Measurements from ENCODE around the gene ZSWIM4. TPM values are rescaled to one million over a fixed set of nuclear protein-coding genes. Genes with fewer than 3 reads are reported as not detected.

Gene ZSWIM4
- polyA plus RNA-seq, 2 of the 4 experiments (the other 2 are of a cell fraction), result 1.6 to 3.4 TPM

DNA sequence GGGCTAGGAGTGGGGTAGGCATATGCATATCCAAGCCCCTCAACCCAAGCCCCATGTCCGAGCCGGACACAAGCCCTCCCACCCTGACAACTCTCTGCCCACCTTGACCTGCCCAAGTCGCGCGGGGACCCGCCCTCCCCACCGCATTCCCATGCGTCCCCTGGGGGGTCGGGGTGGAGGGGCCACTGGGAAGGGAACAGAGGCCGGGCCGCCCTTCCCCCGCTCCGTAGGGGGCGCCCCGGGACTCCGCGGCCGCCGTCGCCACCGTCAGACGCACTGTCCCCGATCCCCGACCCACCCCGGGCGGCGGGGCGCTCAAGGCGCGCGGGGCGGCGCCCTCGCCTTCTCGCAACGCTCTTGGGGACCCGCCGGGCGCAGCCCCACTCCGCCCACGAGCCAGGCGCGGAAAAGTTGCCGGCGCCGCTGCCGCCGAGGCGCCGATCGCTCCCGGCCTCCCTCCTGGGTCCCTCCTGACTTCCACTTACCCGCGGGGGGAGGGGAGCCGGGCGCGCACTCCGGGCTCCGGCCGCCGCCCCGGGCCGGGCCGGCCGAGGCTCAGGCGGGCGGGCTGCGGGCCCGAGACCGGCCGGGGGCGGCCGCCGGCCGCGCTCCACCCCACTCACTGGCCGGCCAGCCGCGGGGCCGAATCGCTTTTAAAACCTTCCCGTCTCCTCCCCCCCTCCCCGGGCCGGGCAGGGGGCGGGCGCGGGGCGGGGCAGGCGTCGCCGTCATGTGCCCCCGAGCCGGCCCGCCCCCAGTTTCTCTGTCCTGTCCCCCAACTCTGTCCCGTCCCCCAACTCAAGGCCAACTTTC is 47.3 kb downstream of the ZSWIM4 start (continued):
- TF ChIP-seq ZFP36 (IDR thresholded peaks at IDR 0.05; ENCODE audit: borderline replicate concordance, partially characterized antibody) (no peak), TP53 (CRISPR knock-in tag; IDR thresholded peaks at IDR 0.05) (peak; percentile 89), ESRRA (IDR thresholded peaks at IDR 0.05; ENCODE audit: borderline replicate concordance, low read length) (no peak), HDAC2 (IDR thresholded peaks at IDR 0.05) (no peak), HEYL (CRISPR knock-in tag; IDR thresholded peaks at IDR 0.05) (no peak), FOSB (CRISPR knock-in tag; IDR thresholded peaks at IDR 0.05) (peak; percentile 82; the same call in 1 of the 2 replicates), RARB (CRISPR knock-in tag; IDR thresholded peaks at IDR 0.05) (no peak), HOXA7 (CRISPR knock-in tag; IDR thresholded peaks at IDR 0.05) (peak; percentile 24; the same call in 1 of the 2 replicates), ZC3H11A (IDR thresholded peaks at IDR 0.05) (no peak), PHF8 (IDR thresholded peaks at IDR 0.05; ENCODE audit: borderline replicate concordance, low read depth) (no peak), TFCP2L1 (CRISPR knock-in tag; IDR thresholded peaks at IDR 0.05) (peak; percentile 94), SREBF2 (IDR thresholded peaks at IDR 0.05) (no peak), KDM5A (IDR thresholded peaks at IDR 0.05) (no peak), GATA3 (IDR thresholded peaks at IDR 0.05; ENCODE audit: borderline replicate concordance) (no peak), CBX8 (IDR thresholded peaks at IDR 0.05) (no peak), MAZ (IDR thresholded peaks at IDR 0.05; ENCODE audit: borderline replicate concordance, low read depth, low read length) (no peak), RCOR1 (IDR thresholded peaks at IDR 0.05; ENCODE audit: low read depth, low read length) (no peak)
- TF ChIP-seq, protein P1, sequence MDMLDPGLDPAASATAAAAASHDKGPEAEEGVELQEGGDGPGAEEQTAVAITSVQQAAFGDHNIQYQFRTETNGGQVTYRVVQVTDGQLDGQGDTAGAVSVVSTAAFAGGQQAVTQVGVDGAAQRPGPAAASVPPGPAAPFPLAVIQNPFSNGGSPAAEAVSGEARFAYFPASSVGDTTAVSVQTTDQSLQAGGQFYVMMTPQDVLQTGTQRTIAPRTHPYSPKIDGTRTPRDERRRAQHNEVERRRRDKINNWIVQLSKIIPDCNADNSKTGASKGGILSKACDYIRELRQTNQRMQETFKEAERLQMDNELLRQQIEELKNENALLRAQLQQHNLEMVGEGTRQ (IDR thresholded peaks at IDR 0.05), result peak; percentile 42
- TF ChIP-seq, protein P2, sequence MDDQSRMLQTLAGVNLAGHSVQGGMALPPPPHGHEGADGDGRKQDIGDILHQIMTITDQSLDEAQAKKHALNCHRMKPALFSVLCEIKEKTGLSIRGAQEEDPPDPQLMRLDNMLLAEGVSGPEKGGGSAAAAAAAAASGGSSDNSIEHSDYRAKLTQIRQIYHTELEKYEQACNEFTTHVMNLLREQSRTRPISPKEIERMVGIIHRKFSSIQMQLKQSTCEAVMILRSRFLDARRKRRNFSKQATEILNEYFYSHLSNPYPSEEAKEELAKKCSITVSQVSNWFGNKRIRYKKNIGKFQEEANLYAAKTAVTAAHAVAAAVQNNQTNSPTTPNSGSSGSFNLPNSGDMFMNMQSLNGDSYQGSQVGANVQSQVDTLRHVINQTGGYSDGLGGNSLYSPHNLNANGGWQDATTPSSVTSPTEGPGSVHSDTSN (IDR thresholded peaks at IDR 0.05), result 0 out of 2 replicates have a peak, but pooled peaks have one; percentile 19
- TF ChIP-seq, protein P3, sequence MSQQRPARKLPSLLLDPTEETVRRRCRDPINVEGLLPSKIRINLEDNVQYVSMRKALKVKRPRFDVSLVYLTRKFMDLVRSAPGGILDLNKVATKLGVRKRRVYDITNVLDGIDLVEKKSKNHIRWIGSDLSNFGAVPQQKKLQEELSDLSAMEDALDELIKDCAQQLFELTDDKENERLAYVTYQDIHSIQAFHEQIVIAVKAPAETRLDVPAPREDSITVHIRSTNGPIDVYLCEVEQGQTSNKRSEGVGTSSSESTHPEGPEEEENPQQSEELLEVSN (IDR thresholded peaks at IDR 0.05; ENCODE audit: borderline replicate concordance, low read depth), result no peak
- TF ChIP-seq, protein P4, sequence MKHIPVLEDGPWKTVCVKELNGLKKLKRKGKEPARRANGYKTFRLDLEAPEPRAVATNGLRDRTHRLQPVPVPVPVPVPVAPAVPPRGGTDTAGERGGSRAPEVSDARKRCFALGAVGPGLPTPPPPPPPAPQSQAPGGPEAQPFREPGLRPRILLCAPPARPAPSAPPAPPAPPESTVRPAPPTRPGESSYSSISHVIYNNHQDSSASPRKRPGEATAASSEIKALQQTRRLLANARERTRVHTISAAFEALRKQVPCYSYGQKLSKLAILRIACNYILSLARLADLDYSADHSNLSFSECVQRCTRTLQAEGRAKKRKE (CRISPR knock-in tag; IDR thresholded peaks at IDR 0.05; ENCODE audit: low read depth), result no peak
- TF ChIP-seq, protein P5, sequence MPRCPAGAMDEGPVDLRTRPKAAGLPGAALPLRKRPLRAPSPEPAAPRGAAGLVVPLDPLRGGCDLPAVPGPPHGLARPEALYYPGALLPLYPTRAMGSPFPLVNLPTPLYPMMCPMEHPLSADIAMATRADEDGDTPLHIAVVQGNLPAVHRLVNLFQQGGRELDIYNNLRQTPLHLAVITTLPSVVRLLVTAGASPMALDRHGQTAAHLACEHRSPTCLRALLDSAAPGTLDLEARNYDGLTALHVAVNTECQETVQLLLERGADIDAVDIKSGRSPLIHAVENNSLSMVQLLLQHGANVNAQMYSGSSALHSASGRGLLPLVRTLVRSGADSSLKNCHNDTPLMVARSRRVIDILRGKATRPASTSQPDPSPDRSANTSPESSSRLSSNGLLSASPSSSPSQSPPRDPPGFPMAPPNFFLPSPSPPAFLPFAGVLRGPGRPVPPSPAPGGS (IDR thresholded peaks at IDR 0.05), result peak; percentile 99

All from A549 (cell line).